H1 (cell line): ENCODE data around the gene ARHGAP23. TPM values are rescaled to one million over a fixed set of nuclear protein-coding genes. Genes with fewer than 3 reads are reported as not detected.

Experiments used
- CTCF ChIA-PET: fragments of 300-600 bp; sonication (Branson Sonifier 250); formaldehyde crosslinking; loops from one replicate; lab custom pipeline; 2021; ENCODE audit not compliant: partially characterized antibody; lab: Charles Lee
- POLR2A ChIA-PET: fragments of 300-600 bp; sonication (Branson Sonifier 250); formaldehyde crosslinking; loops from one replicate; lab custom pipeline; 2021; ENCODE audit warnings: inconsistent platforms; ENCODE audit not compliant: partially characterized antibody; lab: Charles Lee
- DNase-seq, 2 experiments: peaks; one replicate each; pipeline versions ENCODE4 v3.0.0 to v3.0.0-alpha.2; 2010 to 2022; ENCODE audit warnings: low spot score in 2 of 2, low read depth in 1 of 2, mixed read lengths in 1 of 2
- FAIRE-seq: peaks from 2 replicates; lab custom pipeline; 2011; peaks lifted over from hg19 to GRCh38; lab: Jason Lieb, UNC
- H2AFZ ChIP-seq: 2 replicates; pipeline ENCODE4 v1.8.1; 2012; ENCODE audit warnings: low read length, inconsistent platforms
- H2AK5ac ChIP-seq: 2 replicates; pipeline ENCODE4 v1.6.1; 2013; ENCODE audit warnings: low read depth, low read length
- H2BK120ac ChIP-seq: replicated peaks from 2 replicates; pipeline ENCODE3; 2013; ENCODE audit warnings: low read depth, low read length, inconsistent platforms
- H2BK12ac ChIP-seq: 2 replicates; pipeline ENCODE4 v1.6.1; 2013; ENCODE audit warnings: low read depth, low read length
- H2BK15ac ChIP-seq: 2 replicates; pipeline ENCODE4 v1.6.1; 2013; ENCODE audit warnings: low read length
- H2BK20ac ChIP-seq: 2 replicates; pipeline ENCODE4 v1.6.1; 2013; ENCODE audit warnings: low read length
- H2BK5ac ChIP-seq: 2 replicates; pipeline ENCODE4 v1.6.1; 2013; ENCODE audit warnings: low read depth, low read length
- H3K14ac ChIP-seq: 2 replicates; pipeline ENCODE4 v1.6.1; 2013; ENCODE audit warnings: inconsistent platforms; ENCODE audit not compliant: insufficient read length
- H3K18ac ChIP-seq: 2 replicates; pipeline ENCODE4 v1.6.1; 2013; ENCODE audit warnings: low read length; ENCODE audit errors: extremely low read depth
- H3K23ac ChIP-seq: 2 replicates; pipeline ENCODE4 v1.6.1; 2013; ENCODE audit warnings: inconsistent platforms; ENCODE audit not compliant: insufficient read length
- H3K23me2 ChIP-seq: 2 replicates; pipeline ENCODE4 v1.6.1; 2013; ENCODE audit warnings: low read depth, low read length
- H3K27ac ChIP-seq: 2 replicates; pipeline ENCODE4 v1.6.1; 2011; ENCODE audit warnings: low read depth, low read length, inconsistent platforms
- H3K27me3 ChIP-seq, 4 experiments: replicated peaks in 1 of 4; 1 replicate in 1 of 4; 2 replicates in 3 of 4; pipeline versions ENCODE4 v1.6.1 to v1.8.1; 2011 to 2013; ENCODE audit warnings: low read length in 3 of 4, mild to moderate bottlenecking in 3 of 4, inconsistent platforms in 2 of 4, mixed read lengths in 2 of 4, moderate library complexity in 1 of 4; ENCODE audit not compliant: control insufficient read depth in 3 of 4, insufficient read depth in 3 of 4; ENCODE audit errors: extremely low read depth in 1 of 4
- H3K36me3 ChIP-seq, 4 experiments: 2 replicates each; pipeline versions ENCODE4 v1.6.1 to v1.8.1; 2011 to 2013; ENCODE audit warnings: mild to moderate bottlenecking in 4 of 4, low read length in 3 of 4, moderate library complexity in 2 of 4, control low read depth in 1 of 4, inconsistent platforms in 1 of 4; ENCODE audit not compliant: insufficient read depth in 4 of 4, control insufficient read depth in 2 of 4
- H3K4ac ChIP-seq: replicated peaks from 2 replicates; pipeline ENCODE3; 2013; ENCODE audit warnings: low read length, low read depth, mixed read lengths, inconsistent platforms; ENCODE audit not compliant: insufficient read length
- H3K4me1 ChIP-seq, 4 experiments: replicated peaks in 1 of 4; 1 replicate in 1 of 4; 2 replicates in 3 of 4; pipeline versions ENCODE4 v1.6.1 to v1.8.1; 2011 to 2013; ENCODE audit warnings: low read length in 3 of 4, inconsistent platforms in 2 of 4, mixed read lengths in 1 of 4; ENCODE audit not compliant: insufficient read depth in 4 of 4, control insufficient read depth in 3 of 4
- H3K4me2 ChIP-seq, 2 experiments: 2 replicates each; pipeline versions ENCODE4 v1.6.1 to v1.8.1; 2011 to 2013; ENCODE audit warnings: low read depth in 2 of 2, low read length in 2 of 2, control low read depth in 1 of 2, inconsistent platforms in 1 of 2, mild to moderate bottlenecking in 1 of 2; ENCODE audit not compliant: insufficient read depth in 1 of 2
- H3K4me3 ChIP-seq, 4 experiments: fragments of 200-600, 300-600 bp in 1 of 4; sonication (generic), shearing (Covaris generic), sonication (Bioruptor Twin) in 1 of 4; 2 replicates each; pipeline versions ENCODE4 v1.5.1 to v1.8.1; 2011 to 2016; ENCODE audit warnings: low read length in 4 of 4, low read depth in 3 of 4, control low read depth in 2 of 4, inconsistent platforms in 2 of 4, mild to moderate bottlenecking in 2 of 4, mixed read lengths in 1 of 4, moderate library complexity in 1 of 4; ENCODE audit not compliant: insufficient read depth in 2 of 4; ENCODE audit errors: extremely low read depth in 1 of 4
- H3K56ac ChIP-seq: replicated peaks from 2 replicates; pipeline ENCODE3; 2013; ENCODE audit warnings: low read depth, mild to moderate bottlenecking, mixed read lengths, low read length, inconsistent platforms; ENCODE audit not compliant: insufficient read length
- H3K79me1 ChIP-seq: 2 replicates; pipeline ENCODE4 v1.6.1; 2013; ENCODE audit warnings: low read depth, low read length, control low read depth
- H3K79me2 ChIP-seq, 2 experiments: 2 replicates each; pipeline versions ENCODE4 v1.6.1 to v1.8.1; 2012 to 2013; ENCODE audit warnings: low read length in 2 of 2, mild to moderate bottlenecking in 2 of 2, inconsistent platforms in 1 of 2; ENCODE audit not compliant: insufficient read depth in 2 of 2, control insufficient read depth in 1 of 2
- H3K9ac ChIP-seq, 4 experiments: replicated peaks in 1 of 4; 1 replicate in 1 of 4; 2 replicates in 3 of 4; pipeline versions ENCODE4 v1.6.1 to v1.8.1; 2011 to 2013; ENCODE audit warnings: low read depth in 3 of 4, low read length in 3 of 4, control low read depth in 2 of 4, mild to moderate bottlenecking in 2 of 4, moderate library complexity in 2 of 4, inconsistent platforms in 1 of 4; ENCODE audit errors: extremely low read depth in 1 of 4
- H3K9me3 ChIP-seq, 2 experiments: 2 replicates each; pipeline versions ENCODE4 v1.6.1 to v1.8.1; 2012 to 2013; ENCODE audit warnings: mild to moderate bottlenecking in 2 of 2, moderate library complexity in 2 of 2, control low read depth in 1 of 2, inconsistent platforms in 1 of 2, low read depth in 1 of 2, low read length in 1 of 2, mixed read lengths in 1 of 2; ENCODE audit not compliant: insufficient read depth in 2 of 2
- H4K20me1 ChIP-seq, 2 experiments: replicated peaks in 1 of 2; 2 replicates each; pipeline versions ENCODE3 to v1.8.1; 2011 to 2013; ENCODE audit warnings: inconsistent platforms in 2 of 2, low read length in 2 of 2, mild to moderate bottlenecking in 1 of 2; ENCODE audit not compliant: insufficient read depth in 2 of 2, control insufficient read depth in 1 of 2
- H4K5ac ChIP-seq: 2 replicates; pipeline ENCODE4 v1.6.1; 2013; ENCODE audit warnings: low read length, low read depth, mixed read lengths, inconsistent platforms; ENCODE audit not compliant: insufficient read length
- H4K8ac ChIP-seq: 2 replicates; pipeline ENCODE4 v1.8.0; 2013; ENCODE audit warnings: mild to moderate bottlenecking, moderate library complexity, low read length, inconsistent platforms; ENCODE audit not compliant: insufficient read depth; ENCODE audit errors: extremely low read depth
- H4K91ac ChIP-seq: replicated peaks from 2 replicates; pipeline ENCODE3; 2013; ENCODE audit warnings: low read length, mixed read lengths, inconsistent platforms; ENCODE audit not compliant: insufficient read length
- BACH1 ChIP-seq: IDR thresholded peaks from 2 replicates; pipeline ENCODE4 v1.6.1; 2012; ENCODE audit warnings: low read length, improper control_type of control experiment
- CHD1 ChIP-seq: IDR thresholded peaks from 2 replicates; pipeline ENCODE4 v1.6.1; 2012; ENCODE audit warnings: low read depth, low read length, improper control_type of control experiment
- CHD2 ChIP-seq: IDR thresholded peaks from 2 replicates; pipeline ENCODE4 v1.6.1; 2012; ENCODE audit warnings: low read length, improper control_type of control experiment
- EZH2 ChIP-seq: fragments of 200-600 bp; sonication (generic); IDR thresholded peaks from 2 replicates; pipeline ENCODE4 v1.7.1; 2012; ENCODE audit warnings: low read depth, mild to moderate bottlenecking, moderate library complexity, low read length, inconsistent platforms; ENCODE audit not compliant: severe bottlenecking
- HDAC6 ChIP-seq: IDR thresholded peaks from one replicate; pipeline ENCODE4 v1.7.1; 2012; ENCODE audit warnings: low read depth, mild to moderate bottlenecking, inconsistent platforms, low read length, moderate library complexity
- KDM4A ChIP-seq: IDR thresholded peaks from one replicate; pipeline ENCODE4 v1.7.1; 2012; ENCODE audit warnings: low read depth, mild to moderate bottlenecking, moderate library complexity, low read length, inconsistent platforms; ENCODE audit not compliant: severe bottlenecking
- NRF1 ChIP-seq: IDR thresholded peaks from 2 replicates; pipeline ENCODE4 v1.6.1; 2011; ENCODE audit warnings: mild to moderate bottlenecking, low read depth, low read length, improper control_type of control experiment
- PHF8 ChIP-seq: fragments of 200-600 bp; sonication (generic); conservative IDR thresholded peaks from 2 replicates; pipeline ENCODE4 v1.7.1; 2012; ENCODE audit warnings: low read depth, mild to moderate bottlenecking, inconsistent platforms, low read length, moderate library complexity
- SAP30 ChIP-seq: fragments of 300-600 bp; sonication (generic); IDR thresholded peaks from 2 replicates; pipeline ENCODE4 v1.7.1; 2012; ENCODE audit warnings: low read length, moderate library complexity, mild to moderate bottlenecking, inconsistent platforms; ENCODE audit not compliant: insufficient read depth, insufficient replicate concordance
- SP4 ChIP-seq: IDR thresholded peaks from 2 replicates; pipeline ENCODE4 v1.6.1; 2012; ENCODE audit warnings: low read length, inconsistent platforms
- YY1 ChIP-seq: IDR thresholded peaks from 2 replicates; pipeline ENCODE4 v1.6.1; 2011; ENCODE audit warnings: low read depth, mild to moderate bottlenecking, low read length
- ZNF274 ChIP-seq: IDR thresholded peaks from 2 replicates; pipeline ENCODE4 v1.7.0; 2012; ENCODE audit warnings: low read length, borderline replicate concordance; ENCODE audit errors: extremely low read depth
- WGBS, 2 experiments: shearing (Covaris generic) in 1 of 2; methylation state at CpG; one replicate each; pipeline versions ENCODE4 v1.1.6 to v1.1.7; 2013 to 2015; ENCODE audit warnings: low lambda C conversion rate in 2 of 2, mixed read lengths in 2 of 2, inconsistent platforms in 1 of 2, low coverage in 1 of 2, missing lambda C conversion rate in 1 of 2; ENCODE audit not compliant: insufficient replicate concordance in 2 of 2, insufficient coverage in 1 of 2, insufficient read length in 1 of 2; ENCODE audit errors: extremely low coverage in 1 of 2, missing lambda C conversion rate in 1 of 2; 5-methylcytosine and 5-hydroxymethylcytosine counted together
- polyA plus RNA-seq, 7 experiments: library from polyadenylated mRNA; depleted of rRNA in 3 of 7; stranded (reverse) in 5 of 7; unstranded in 2 of 7; fragments of >200 nt in 5 of 7; fragments of 200-250 nt in 2 of 7; gene quantifications; 1 replicate in 5 of 7; 2 replicates in 1 of 7; 4 replicates in 1 of 7; pipeline versions ENCODE4 v1.2.1 to v1.2.3, GENCODE V29; 2011 to 2013; ENCODE audit warnings: missing spikeins in 2 of 7, mixed read lengths in 2 of 7
- total RNA-seq: library from RNA; stranded (reverse); fragmentation: NEBNext Ultra II Directional; extraction: Animal tissue kit (Norgen Biotek cat#: 25700); gene quantifications from 2 replicates; pipeline ENCODE4 v1.2.1, GENCODE V29; 2021

ARHGAP23 gene
- total and polyA plus RNA-seq, 2 of the 8 experiments (the other 6 are each of a cell fraction or from before 2014, with no cell fraction given) = 16.3 to 107 TPM

GRCh38 chr17:38547444-38547843, 119.2 kb downstream of the ARHGAP23 start:
- Histone ChIP-seq H2BK5ac (no peak overlapping the region; the same call in 1 of the 2 replicates), H3K14ac (no peak overlapping the region), H3K56ac (no peak overlapping the region), H2BK15ac (no peak overlapping the region; the same call in 1 of the 2 replicates), H3K4me3 (no peak overlapping the region), H3K9me3 (no peaks in the 10 kb centered on the region), H3K23ac (no peak overlapping the region), H4K5ac (no peak overlapping the region), H4K8ac (no peak overlapping the region), H4K20me1 (peaks cover 1 to 2% of the 10 kb centered on the region in 2 experiments), H2BK120ac (no peak overlapping the region), H3K18ac (no peak overlapping the region), H3K36me3 (no peaks in the 10 kb centered on the region), H3K4ac (no peak overlapping the region), H2BK20ac (no peak overlapping the region), H3K27me3 (no peaks in the 10 kb centered on the region; a peak in 1 of 7 replicates), H4K91ac (no peak overlapping the region), H2BK12ac (no peak overlapping the region), H3K79me1 (no peaks in the 10 kb centered on the region), H3K9ac (no peak overlapping the region), H3K79me2 (no peaks in the 10 kb centered on the region), H3K4me2 (no peak overlapping the region), H2AK5ac (no peak overlapping the region), H3K23me2 (no peaks in the 10 kb centered on the region), H3K4me1 (peaks cover 0 to 5% (median 0%) of the 10 kb centered on the region in 4 experiments; a peak in 2 of 7 replicates), H2AFZ (no peak overlapping the region), H3K27ac (no peak overlapping the region)
- POLR2A ChIA-PET = interaction anchor here (1.2 to 2.2 kb wide), 3 partner anchors 10 to 13 kb away, joined by 3 to 7 read pairs (median 5); no protein-coding TSS in a partner anchor
- 95% methylated on average over 9 of the region's 12 CpGs; no CpG with 5 or more reads in 1 of the 2 experiments for WGBS, 2 experiments
- CTCF ChIA-PET = interaction anchor here (0.6 to 38.1 kb wide), 13 partner anchors 5 to 214 kb away, joined by 3 to 914 read pairs (median 4); partner anchors contain the start of gene SRCIN1
- DNase-seq (no peak), FAIRE-seq (no peak)
- TF ChIP-seq NRF1 (no peak), SP4 (no peak), KDM4A (no peak), ZNF274 (no peak), HDAC6 (no peak), YY1 (no peak), PHF8 (no peak), CHD2 (no peak), EZH2 (no peak), BACH1 (no peak), CHD1 (no peak), SAP30 (no peak)
